Germinal center (tissue), 1 donor: ENCODE results near the gene SENP5.
"Not testable (repeated sequence)": the region's sequence is repeated elsewhere in the genome, so short reads cannot be mapped to it uniquely, and the experiment has no call there.

Experiments
- DNase-seq: peaks from one replicate; pipeline ENCODE4 v3.0.0; 2012; ENCODE audit warnings: mixed read lengths, low spot score

Gene SENP5, protein sequence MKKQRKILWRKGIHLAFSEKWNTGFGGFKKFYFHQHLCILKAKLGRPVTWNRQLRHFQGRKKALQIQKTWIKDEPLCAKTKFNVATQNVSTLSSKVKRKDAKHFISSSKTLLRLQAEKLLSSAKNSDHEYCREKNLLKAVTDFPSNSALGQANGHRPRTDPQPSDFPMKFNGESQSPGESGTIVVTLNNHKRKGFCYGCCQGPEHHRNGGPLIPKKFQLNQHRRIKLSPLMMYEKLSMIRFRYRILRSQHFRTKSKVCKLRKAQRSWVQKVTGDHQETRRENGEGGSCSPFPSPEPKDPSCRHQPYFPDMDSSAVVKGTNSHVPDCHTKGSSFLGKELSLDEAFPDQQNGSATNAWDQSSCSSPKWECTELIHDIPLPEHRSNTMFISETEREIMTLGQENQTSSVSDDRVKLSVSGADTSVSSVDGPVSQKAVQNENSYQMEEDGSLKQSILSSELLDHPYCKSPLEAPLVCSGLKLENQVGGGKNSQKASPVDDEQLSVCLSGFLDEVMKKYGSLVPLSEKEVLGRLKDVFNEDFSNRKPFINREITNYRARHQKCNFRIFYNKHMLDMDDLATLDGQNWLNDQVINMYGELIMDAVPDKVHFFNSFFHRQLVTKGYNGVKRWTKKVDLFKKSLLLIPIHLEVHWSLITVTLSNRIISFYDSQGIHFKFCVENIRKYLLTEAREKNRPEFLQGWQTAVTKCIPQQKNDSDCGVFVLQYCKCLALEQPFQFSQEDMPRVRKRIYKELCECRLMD

DNA sequence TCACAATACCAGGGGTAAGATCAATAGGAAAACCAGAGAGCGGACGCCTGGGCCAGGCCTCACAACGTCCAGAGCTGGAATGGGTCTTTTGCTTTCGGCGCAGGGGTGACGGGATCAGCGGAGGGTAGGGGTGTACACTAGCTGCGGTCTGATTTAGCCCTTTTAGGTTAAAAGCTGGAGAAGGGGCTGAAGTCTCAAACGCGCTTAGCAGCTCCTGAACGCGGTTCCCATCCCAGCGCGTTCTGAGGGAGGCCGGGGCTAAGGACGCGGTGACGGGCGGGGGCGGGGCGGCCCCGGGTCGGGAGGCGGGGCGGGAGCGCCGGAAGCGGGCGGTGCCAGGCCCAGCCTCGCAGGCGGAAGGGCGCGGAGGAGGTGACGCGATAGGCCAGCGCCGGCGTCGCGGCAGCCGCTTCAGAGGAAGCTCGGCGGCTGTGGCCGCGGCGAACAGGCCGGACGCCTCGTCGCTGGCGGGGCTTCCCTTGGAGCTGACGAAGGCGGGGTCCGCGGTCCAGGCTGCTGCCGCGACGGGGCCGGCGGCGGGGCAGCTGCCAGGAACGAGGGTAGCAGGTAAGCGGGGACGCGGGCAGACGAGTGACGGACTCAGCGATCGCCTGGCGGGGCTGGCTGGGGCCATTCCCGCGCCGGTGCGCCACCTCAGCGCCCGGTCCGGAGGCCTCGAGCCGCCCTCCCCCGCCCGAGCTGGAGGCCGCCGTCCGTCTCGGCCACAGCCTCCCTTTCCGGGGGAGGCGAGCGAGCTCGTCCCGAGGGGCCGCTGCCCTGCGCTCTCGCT is at the start of gene SENP5:
Gene SENP5, plus strand, starts transcription at position 414 of the 790 bp plus-strand sequence. CDS start 17,262 bp downstream, outside the sequence.
- DNase-seq: peak; percentile 92

DNA sequence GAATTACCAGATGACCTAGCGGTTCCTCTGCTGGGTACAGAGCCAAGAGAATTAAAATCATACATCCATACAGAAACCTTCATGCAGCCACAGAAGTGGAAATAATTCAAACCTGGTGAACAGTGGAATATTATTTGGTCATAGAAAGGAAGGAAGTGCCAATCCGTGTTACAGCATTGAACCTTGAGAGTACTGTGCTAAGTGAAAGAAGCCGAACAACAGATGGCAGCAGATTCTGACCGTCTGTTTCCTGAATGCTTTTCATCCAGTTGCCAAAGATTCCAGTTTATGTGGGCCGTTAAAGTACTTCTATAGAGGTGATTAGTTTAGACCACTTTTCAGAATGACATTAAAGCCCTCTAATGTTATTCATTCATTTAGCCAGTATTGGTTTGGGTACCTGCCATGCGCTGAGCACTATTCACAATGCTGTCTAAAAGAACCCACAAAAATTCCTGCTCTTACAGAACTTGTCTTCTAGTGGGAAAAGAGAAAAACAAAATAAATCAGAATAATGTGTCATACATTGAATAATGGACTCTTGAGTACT is 45.8 kb upstream of the SENP5 start:
- DNase-seq: no peak

DNA sequence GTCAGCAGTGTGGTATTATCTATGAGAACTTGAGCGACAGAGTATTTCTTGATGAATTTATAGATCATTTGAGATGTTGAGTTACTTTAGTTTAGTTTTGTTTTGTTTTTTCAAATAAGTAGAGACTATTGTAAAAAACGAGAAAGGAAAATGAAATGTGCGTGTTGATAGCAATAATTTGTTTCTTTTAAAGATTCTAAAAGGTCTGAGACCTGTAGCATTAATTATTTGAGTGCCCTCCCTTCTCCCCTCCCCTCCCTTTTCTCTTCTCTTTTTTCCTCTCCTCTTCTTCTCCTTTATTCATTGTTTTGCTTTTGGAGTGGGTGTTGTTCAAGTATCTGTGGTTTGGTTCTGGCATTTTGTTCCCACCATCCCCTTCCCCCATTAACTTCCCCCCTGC is 38.1 kb upstream of the SENP5 start:
- not testable (repeated sequence) for DNase-seq

DNA sequence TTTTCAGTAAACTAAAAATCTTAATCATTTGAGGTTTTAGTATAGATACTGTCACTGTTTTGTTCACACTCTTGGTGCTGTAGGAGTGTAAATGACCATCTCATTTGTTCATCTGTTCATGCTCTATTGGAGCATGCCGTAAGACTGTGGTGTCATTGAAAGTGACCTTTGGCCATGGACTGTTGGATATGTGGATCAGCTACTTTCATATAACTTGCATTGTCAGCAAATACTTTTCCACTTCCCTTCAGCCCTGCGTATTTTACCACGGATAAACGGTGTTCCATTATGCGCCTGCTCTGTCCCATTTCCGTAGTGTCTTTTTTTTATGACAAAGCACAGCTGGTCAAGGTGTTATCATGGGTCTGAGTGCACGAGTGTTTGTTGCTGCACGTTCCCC is 32.6 kb upstream of the SENP5 start:
- no peak for DNase-seq

DNA sequence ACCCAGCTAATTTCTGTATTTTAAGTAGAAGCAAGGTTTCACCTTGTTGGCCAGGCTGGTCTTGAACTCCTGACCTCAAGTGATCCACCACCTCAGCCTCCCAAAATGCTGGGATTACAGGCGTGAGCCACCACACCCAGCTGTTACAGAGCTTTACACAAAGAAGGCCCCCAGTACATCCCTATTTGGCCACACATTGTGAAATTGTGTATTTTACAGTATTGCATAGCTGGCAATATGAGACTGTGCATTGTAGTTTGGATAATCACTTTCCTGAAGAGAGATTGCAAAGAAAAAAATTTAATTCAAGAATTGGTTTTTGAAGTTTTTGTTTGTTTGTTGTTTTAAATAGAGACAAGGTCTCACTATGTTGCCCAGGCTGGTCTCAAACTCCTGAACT is 31.1 kb upstream of the SENP5 start:
- not testable (repeated sequence) for DNase-seq

DNA sequence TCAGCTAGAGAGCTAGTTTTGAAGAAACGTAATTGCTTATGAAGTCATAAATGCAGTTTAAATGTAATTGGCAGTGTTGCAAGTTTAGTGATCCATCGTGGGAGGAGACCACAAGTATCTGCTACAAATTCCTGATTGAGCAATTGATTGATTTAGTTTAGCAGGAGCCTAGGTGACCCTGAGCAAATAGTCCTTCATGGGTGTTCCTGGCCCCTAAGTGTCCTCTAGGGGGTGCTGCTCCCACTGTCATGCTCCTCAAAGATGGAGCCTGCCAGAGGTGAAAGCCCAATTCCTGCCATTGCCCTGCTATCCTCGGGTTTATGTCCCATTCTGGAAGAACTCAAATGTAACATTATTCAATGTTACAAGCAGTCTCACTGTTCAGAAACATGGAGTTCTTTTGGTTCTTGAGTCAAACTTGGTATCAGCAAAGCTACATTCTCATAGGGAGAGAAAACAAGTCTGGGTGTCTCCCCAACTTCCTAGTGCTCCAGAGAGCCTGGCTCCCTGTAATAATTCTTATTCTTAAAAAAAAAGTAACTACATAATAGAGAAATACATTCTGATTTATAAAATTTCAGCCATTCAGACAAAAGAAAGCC is 29.8 kb upstream of the SENP5 start:
- DNase-seq: peak; percentile 76

DNA sequence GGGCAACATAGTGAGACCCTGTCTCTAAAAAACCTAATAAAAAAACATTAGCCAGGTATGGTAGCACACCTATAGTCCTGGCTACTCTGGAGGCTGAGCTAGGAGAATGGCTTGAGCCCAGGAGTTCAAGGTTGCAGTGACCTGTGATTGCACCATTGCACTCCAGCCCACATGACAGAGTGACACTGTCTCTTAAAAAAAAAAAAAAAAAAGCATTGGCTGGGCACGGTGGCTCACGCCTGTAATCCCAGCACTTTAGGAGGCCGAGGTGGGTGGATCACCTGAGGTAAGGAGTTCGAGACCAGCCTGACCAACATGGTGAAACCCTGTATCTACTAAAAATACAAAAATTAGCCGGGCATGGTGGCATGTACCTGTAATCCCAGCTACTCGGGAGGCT is 28.4 kb upstream of the SENP5 start:
- DNase-seq: not testable (repeated sequence)

DNA sequence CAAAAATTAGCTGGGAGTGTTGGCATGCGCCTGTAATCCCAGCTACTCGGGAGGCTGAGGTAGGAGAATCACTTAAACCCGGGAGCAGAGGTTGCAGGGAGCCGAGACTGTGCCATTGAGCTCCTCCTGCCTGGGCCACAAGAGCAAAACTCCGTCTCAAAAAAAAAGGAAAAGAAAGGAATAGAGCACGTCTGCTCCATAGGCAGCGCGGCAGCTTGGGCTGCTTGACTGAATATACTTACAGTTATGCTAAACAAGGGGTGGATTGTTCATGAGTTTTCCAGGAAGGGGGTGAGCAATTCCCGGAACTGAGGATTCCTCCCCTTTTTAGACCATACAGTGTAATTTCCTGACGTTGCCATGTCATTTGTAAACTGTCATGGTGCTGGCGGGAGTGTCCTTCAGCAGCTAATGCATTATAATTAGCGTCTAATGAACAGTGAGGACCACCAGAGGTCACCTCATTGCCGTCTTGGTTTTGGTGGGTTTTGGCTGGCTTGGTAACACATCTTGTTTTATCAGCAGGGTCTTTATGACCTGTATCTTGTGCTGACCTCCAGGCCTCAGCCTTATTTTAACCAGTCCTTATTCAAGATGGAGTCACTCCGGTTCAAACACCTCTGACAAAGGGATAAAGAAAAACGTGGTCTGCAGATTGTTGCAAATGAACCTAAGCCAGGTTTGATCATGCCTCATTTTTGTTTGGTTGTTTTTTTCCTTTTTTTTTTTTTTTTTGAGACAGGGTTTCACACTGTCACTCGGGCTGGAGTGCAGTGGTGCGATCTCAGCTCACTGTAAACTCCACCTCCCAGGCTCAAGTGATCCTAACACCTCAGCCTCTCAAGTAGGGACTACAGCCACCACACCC is 24.9 kb upstream of the SENP5 start:
- DNase-seq: no peak

DNA sequence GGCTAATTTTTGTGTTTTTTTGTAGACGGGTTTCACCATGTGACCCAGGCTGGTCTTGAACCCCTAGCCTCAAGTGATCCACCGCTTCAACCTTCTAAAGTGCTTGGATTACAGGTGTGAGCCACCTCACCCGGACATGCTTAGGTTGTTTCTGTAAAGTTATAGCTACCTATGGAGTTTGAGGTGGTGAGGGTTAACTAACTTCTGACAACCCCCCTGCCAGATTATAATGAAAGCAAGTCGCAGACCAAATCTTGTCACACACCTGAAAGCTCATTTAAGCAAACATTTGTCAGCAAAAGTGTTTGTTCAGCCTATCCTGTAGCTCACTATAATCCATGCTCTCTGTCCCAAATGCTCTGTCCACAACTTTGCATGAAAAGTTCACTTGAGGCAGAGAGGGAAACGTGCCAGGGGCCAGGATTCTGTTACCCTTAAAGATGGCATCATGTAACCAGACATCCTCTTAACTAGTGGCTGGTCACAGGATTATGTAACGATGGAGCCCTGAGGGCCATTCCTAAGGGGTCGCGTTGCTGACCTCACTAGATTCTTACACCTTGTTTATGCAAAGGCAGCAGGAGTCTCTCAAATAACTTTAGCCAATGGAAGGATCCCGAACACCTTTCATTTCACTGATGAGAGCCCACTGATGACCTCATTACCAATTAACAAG is 24.1 kb upstream of the SENP5 start:
- no peak for DNase-seq

DNA sequence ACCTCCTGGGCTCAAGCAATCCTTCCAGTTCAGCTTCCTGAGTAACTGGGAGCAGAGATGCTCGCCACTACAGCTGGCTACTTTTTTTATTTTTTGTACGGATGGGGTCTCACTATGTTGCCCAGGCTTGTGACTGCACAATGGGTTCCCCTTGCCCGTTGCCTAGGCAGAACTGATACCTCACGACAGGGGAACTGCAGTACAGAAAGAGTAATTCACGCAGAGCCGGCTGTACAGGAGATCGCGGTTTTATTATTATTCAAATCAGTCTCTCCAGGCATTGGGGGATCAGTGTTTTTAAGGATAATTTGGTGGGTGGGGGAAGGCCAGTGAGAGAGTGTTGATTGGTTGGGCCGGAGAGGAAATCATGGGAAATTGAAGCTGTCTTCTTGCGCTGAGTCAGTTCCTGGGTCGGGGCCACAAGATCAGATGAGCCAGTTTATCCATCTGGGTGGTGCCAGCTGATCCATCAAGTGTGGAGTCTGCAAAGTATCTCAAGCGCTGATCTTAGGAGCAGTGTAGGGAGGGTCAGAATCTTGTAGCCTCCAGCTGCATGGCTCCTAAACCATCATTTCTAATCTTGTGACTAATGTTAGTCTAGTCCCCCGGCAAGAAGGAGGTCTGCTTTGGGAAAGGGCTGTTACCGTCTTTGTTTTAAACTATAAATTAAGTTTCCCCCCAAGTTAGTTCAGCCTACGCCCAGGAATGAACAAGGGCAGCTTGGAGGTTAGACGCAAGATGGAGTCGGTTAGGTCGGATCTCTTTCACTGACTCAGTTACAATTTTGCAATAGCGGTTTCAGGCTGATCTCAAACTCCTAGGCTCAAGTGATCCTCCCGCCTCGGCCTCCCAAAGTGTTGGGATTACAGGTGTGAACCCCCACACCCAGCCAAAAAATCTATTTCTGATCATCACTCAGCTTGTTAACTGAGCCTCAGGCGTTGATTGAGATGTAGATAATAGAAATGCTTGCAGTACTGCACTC is 23.2 kb upstream of the SENP5 start:
- not testable (repeated sequence) for DNase-seq

DNA sequence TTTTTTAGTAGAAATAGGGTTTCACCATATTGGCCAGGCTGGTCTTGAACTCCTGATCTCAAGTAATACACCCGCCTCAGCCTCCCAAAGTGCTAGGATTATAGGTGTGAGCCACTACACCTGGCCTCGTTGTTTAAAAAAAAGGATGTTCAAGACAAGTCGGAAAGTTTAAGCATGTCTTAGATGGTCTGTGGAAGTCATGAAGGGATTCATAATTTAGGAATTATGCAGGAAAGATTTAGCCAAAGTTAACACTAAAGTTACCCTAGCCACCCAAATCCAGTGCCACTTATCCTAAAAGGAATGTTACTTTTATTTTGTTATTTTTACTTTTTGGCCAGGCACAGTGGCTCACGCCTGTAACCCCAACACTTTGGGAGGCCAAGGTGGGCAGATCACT is 19.3 kb upstream of the SENP5 start:
- DNase-seq: not testable (repeated sequence)

DNA sequence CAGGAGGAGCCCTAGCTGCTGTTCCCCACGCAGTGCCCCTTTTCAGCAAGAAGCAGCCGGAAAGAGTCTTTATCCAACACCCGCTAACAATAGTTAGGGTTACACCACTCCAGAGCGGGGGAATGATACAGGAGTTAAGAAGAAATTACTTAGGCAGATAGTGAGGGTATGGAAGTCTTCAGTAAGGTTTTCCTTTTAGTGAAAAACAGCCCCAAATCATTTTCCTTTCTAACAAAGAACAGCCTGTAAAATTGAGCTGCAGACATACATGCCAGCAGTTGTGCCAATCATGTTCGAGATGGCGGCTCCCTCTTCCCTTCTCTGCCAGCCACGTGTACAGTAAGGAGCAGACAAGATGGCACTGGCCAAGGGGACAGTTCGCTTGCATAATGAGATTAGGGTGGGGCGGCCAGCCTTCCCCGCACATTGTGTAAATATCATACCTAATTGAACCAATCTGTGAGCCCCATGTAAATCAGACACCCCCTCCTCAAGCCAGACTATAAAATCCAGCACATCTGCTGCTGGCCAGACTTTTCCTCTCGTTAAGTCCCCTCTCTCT is 18.5 kb upstream of the SENP5 start:
- no peak for DNase-seq

DNA sequence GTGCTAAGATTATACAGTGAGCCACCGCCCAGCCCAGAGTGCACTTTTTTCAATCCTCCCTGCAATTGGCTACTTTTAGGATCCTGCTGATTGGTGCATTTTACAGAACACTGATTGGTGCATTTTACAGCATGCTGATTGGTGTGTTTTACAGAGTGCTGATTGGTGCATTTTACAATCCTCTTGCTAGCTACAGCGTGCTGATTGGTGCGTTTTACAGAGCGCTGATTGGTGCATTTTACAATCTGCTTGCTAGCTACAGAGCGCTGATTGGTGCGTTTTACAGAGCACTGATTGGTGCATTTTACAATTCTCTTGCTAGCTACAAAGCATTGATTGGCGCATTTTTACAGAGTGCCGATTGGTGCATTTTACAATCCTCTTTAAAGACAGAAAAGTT is 4.7 kb upstream of the SENP5 start:
- DNase-seq: not testable (repeated sequence)

DNA sequence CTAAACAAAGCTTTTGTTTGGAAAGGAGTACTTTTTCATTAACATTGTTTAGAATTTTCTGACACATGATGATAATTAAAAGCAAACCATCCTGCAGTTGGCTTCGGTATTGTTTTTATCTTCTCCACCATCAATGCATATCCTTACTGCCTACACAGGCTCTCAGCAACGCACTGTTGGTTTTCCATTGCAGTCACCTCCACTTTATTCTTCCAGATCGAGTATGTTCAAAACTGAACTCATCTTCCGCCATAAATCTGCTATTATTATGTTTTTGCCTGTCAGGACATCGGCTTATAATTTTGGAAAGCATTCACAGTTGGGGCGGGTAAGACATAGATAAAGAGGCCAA is 589 bp upstream of the SENP5 start:
- no peak for DNase-seq

DNA sequence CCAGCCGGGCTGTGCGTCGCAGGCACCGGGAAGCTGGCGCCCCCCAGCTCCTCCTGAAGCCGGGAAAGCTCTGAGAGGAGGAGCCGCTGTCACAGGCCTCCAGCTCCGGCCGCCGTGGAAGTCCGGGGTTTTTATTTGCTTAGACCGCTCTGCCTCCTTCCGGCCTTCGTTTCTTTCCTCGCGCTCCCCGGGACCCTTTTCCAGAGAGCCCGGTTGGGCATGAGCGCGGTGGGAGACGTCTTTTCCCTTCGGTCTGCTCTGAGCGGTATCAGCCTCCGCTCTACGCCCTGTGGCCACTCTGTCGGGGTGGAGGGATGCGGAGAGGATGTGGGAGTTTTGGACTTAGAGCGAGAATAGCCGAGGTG is 559 bp downstream of the SENP5 start:
- peak; percentile 12 for DNase-seq

DNA sequence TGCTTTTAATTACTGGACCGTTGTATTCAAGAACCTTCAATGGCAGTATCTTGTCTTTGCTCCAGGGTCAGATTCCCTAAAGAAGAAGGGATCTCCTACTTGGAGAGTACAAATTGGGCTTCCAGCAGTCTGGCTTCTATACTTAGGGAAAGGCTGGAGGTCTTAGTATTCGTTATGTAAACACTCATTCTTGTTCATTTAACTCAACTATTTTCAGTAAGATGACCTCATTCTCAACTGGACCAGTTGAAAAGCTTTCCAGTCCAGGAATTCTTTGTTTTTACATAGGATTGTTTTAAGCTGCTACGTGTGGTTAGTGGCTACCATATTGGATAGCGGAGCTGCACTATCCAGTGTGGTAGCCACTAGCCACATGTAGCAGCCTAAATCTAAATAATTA is 4.6 kb downstream of the SENP5 start:
- DNase-seq: no peak

DNA sequence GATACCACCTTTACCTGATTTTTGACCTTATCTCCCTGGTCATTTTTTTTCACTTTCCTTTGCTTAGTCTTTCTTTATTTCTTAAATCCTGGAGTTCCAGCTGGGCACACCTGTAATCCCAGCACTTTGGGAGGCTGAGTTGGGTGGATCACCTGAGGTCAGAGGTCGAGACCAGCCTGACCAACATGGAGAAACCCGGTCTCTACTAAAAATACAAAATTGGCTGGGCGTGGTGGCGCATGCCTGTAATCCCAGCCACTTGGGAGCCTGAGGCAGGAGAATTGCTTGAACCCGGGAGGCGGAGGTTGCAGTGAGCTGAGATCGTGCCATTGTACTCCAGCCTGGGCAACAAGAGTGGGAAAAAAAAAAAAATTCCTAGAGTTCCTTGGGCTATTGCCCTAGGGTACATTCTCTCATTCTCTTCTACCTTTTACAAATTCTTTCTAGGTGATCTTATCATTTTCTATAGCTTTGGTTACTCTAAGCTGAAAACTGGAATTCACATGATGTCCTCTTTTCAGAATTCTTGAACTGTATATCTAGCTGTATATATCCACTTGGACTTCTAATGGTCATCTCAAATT is 6.9 kb downstream of the SENP5 start:
- not testable (repeated sequence) for DNase-seq

DNA sequence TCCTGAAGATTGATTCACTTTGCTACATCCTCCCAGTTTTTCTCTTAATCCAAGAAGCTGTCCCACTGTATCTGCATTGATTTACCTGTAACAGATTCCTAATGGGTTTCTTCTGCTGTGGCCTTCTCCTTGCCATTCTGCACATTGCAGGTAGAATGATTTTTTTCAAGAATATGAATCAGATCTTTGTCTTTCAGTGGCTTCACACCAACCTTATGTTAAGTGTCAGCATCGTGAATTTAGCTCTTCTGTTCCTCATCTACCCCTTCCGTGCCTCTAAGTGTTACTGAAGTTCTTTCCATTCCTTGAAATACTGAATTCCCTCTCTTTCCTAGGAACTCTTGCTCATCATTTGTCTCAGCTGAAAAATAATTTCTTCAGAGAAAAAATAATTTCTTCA is 7.5 kb downstream of the SENP5 start:
- no peak for DNase-seq
